Ascending aorta (tissue), 2 donors: Measurements from ENCODE around the gene UST. TPM values are rescaled to one million over a fixed set of nuclear protein-coding genes. Genes with fewer than 3 reads are reported as not detected.

Source experiments
- DNase-seq, 2 donors: peaks; one replicate each; pipeline ENCODE4 v3.0.0-alpha.2; 2019; ENCODE audit warnings: low spot score in 2 of 2
- H3K27ac ChIP-seq, 2 donors: fragments of 200-600 bp; sonication (generic); one replicate each; pipeline ENCODE4 v1.5.1; 2016 to 2017; ENCODE audit warnings: mild to moderate bottlenecking in 1 of 2
- H3K27me3 ChIP-seq: fragments of 200-600 bp; sonication (generic); one replicate; pipeline ENCODE4 v1.5.1; 2017
- H3K36me3 ChIP-seq, 2 donors: fragments of 200-600 bp; sonication (generic); one replicate each; pipeline ENCODE4 v1.5.1; 2016
- H3K4me1 ChIP-seq, 2 donors: fragments of 200-600 bp; sonication (generic); one replicate each; pipeline ENCODE4 v1.5.1; 2016 to 2017; ENCODE audit warnings: mild to moderate bottlenecking in 1 of 2
- H3K4me3 ChIP-seq, 2 donors: fragments of 200-600 bp; sonication (generic); one replicate each; pipeline ENCODE4 v1.5.1; 2016 to 2017; ENCODE audit warnings: mild to moderate bottlenecking in 1 of 2
- H3K9me3 ChIP-seq, 2 donors: fragments of 200-600 bp; sonication (generic); one replicate each; pipeline ENCODE4 v1.5.1; 2016
- CTCF ChIP-seq, 3 experiments: fragments of 200-600 bp in 2 of 3; fragments of 450-650 bp in 1 of 3; sonication (generic) in 2 of 3; IDR thresholded peaks; one replicate each; pipeline ENCODE4 v1.5.1; 2016 to 2019; ENCODE audit warnings: antibody characterized with exemption in 3 of 3, mild to moderate bottlenecking in 1 of 3, moderate library complexity in 1 of 3
- intact Hi-C: fragments of 100-400 bp; cut with DNase I; formaldehyde crosslinking; loops from one replicate; pipeline ENCODE4 v1.15.1; 2023
- total RNA-seq: library from RNA; depleted of rRNA; stranded (reverse); fragments of >200 nt; gene quantifications from one replicate; pipeline ENCODE4 v1.1.0, GENCODE V29; 2016

UST gene
- total RNA-seq, 1 donor from 2014 or later = 27.0 TPM

GRCh38 chr6:148984531-148985056 lies 237.8 kb downstream of the UST start:
- Histone ChIP-seq H3K9me3 (no peaks in the 10 kb centered on the region), H3K36me3 (no peaks in the 10 kb centered on the region), H3K27me3 (no peaks in the 10 kb centered on the region), H3K27ac (no peak overlapping the region), H3K4me3 (no peak overlapping the region), H3K4me1 (no peaks in the 10 kb centered on the region)
- no peak for TF ChIP-seq CTCF (IDR thresholded peaks at IDR 0.05)
- intact Hi-C loops = no loop called here
- no peak for DNase-seq

GRCh38 chr6:148985499-148985898 lies 238.7 kb downstream of the UST start:
- H3K36me3 ChIP-seq = no peaks in the 10 kb centered on the region
- DNase-seq = no peak
- no peaks in the 10 kb centered on the region for H3K4me1 ChIP-seq
- intact Hi-C loops = no loop called here
- no peak overlapping the region for H3K4me3 ChIP-seq
- no peaks in the 10 kb centered on the region for H3K9me3 ChIP-seq
- no peaks in the 10 kb centered on the region for H3K27me3 ChIP-seq
- H3K27ac ChIP-seq = no peak overlapping the region
- TF ChIP-seq CTCF (IDR thresholded peaks at IDR 0.05) = no peak

- Histone ChIP-seq H3K27me3 (no peaks in the 10 kb centered on the region), H3K4me1 (no peaks in the 10 kb centered on the region), H3K36me3 (no peaks in the 10 kb centered on the region), H3K27ac (no peak overlapping the region), H3K9me3 (no peaks in the 10 kb centered on the region), H3K4me3 (no peak overlapping the region)
- no peak for DNase-seq
- intact Hi-C loops = no loop called here
- TF ChIP-seq CTCF (IDR thresholded peaks at IDR 0.05) = no peak
Measured at GRCh38 chr6:148986608-148987007, 239.8 kb downstream of the UST start.

- Histone ChIP-seq H3K4me1 (no peaks in the 10 kb centered on the region), H3K36me3 (no peaks in the 10 kb centered on the region), H3K4me3 (no peak overlapping the region), H3K27me3 (no peaks in the 10 kb centered on the region), H3K9me3 (no peaks in the 10 kb centered on the region), H3K27ac (no peak overlapping the region)
- intact Hi-C loops = no loop called here
- TF ChIP-seq CTCF (IDR thresholded peaks at IDR 0.05) = no peak
- no peak for DNase-seq
Measured at GRCh38 chr6:148987982-148988381, 241.2 kb downstream of the UST start.

- Histone ChIP-seq H3K27ac (no peak overlapping the region), H3K4me3 (no peak overlapping the region), H3K9me3 (no peaks in the 10 kb centered on the region), H3K27me3 (no peaks in the 10 kb centered on the region), H3K4me1 (no peaks in the 10 kb centered on the region), H3K36me3 (no peaks in the 10 kb centered on the region)
- intact Hi-C loops = no loop called here
- TF ChIP-seq CTCF (IDR thresholded peaks at IDR 0.05) = no peak
- no peak for DNase-seq
Measured at GRCh38 chr6:148989585-148989984, 242.8 kb downstream of the UST start.

- TF ChIP-seq CTCF (IDR thresholded peaks at IDR 0.05) = no peak
- Histone ChIP-seq H3K4me3 (no peak overlapping the region), H3K4me1 (no peaks in the 10 kb centered on the region), H3K9me3 (no peaks in the 10 kb centered on the region), H3K27me3 (no peaks in the 10 kb centered on the region), H3K36me3 (no peaks in the 10 kb centered on the region), H3K27ac (no peak overlapping the region)
- intact Hi-C loops = no loop called here
- DNase-seq = no peak
Measured at GRCh38 chr6:148990403-148990802, 243.6 kb downstream of the UST start.
